Measurements from ENCODE around the gene AEBP1.

AEBP1 gene

DNA sequence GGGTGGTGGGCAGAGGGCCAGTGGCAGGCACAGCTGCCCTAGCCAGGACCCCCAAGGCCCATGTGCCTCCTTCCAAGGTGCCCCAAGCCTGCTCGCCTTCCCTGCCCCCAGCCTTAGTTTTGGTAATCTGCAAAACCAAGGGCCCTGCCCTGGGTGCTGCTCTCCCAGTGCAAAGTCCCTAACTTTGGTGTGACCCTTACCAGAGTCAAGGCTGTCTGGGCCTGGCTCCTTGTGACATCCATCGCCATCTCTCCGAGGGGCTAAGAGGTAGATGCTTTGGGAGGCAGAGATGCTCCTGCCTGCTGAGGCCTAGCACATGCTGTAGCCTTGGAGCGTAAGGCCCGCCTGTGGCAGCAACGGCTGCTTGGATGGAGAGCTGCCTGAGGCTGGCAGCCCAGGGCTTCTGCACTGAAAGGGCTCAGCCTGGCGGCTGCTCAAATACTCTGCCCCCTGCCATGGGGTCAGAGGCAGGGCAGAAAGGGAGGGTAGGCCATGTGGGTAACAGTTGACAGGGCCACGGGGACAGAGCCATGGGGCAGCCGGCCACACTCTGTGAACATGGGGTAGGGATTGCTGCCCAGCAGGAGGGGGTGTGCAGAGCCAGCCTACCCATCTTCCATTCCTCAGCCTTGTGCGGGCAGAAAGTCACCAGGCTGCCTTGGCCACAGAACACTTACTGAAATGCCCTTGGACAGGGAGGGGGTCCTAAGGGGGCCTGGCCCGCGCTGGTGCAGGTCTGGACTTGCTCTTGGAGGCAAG is 54.9 kb downstream of the AEBP1 start:
- DNase-seq: no peak

DNA sequence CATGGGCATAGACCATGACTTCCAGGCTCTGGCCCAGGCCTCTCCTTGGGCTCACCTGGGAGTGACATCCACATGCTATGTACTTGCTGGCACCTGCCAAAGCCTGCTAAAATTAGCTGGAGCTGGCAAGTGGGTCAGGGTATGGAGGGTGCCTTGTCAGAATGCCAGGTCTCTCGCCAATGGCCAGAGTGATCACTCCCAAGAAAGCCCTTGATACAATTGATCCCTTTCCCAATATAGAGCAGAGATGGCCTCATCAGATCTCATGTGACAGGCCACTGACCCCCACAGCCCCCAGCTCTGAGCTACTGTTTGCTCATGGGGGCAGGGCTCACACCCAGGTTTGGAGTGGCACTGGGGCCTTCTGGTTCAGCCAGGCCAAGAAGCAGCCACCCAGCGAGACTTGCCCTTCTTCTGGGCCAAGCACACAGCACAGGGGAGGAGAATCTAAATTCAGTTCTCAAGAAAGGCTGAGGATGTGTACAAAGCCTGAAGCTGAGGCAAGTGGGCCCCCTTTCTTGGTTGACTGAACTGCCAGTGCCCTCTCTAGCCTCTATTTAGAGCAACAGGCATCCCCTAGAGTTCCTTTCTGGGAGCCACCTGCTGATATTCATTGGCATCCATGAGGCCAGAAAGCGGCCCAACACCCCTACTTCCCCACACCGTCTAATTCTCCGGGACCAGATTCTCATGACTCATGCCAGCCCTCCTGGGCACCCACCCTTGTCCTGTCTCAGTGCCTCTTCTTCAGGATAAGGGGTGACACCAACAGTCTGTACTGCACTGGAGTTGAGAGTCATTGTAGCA is 55.9 kb downstream of the AEBP1 start:
- no peak for DNase-seq

DNA sequence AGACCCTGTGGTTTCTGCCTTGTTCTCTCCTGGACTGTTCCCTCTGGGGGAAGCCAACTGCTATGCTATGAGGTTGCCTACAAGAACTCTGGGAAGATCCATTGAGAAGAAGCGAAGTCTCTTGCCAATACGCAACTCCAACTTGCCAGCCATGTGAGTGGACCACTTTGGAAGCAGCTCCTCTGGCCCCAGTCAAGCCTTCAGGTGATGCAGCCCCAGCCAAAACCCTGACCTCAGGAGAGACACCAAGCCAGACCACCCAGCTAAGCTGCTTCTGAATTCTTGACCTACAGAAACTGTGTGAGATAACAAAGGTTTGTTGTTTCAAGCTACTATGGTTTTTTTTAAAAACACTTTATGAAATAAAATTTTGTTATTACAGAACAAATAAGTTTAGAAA is 57.2 kb downstream of the AEBP1 start:
- DNase-seq: no peak

DNA sequence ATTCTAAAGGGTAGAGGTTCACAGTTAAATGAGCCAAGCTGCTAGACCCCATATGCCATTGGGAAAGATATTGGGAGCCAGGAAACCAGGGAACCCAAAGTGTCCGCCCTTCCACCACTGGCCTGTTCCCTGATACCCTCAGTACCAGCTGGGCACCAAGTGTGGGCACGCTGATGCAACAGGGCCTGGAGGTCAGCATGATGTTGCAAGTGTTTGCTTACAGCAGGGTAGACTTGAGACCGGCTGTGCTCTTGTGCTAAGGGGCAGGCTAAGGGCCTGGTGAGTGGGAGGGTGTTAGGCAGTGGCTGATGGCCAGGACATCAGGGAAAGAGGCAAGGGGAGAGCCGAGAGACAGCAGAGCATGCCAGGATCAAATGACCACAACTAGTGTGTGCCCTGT is 58.0 kb downstream of the AEBP1 start:
- DNase-seq: no peak

DNA sequence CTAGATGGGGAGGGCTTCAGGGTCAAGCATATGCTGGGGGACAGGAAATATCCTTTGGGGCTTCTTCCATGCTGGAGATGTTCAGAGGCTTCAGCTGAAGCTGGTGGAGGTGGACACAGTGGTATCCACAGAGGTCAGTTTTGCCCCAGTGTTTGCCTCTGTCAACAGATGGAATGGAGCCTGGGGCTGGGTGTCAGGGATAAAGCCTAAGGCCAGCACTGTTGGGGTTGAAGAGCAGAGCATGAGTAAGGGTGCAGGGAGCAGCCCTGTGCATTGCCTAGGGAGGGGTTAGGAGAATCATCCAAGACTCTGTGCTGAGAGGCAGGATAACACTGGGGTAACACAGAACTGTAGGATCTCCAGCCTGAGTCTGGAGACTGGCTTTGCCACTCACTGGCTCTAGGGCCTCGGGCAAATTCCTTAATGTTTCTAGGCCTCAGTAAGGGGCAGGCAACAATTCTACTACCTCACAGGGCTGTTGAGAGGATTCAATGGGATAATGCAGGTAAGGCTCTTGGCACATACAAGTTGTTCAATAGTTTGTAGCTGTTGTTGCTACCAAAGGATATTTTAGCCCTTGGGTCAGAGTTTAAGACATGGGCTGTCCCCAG is 58.7 kb downstream of the AEBP1 start:
- DNase-seq: no peak

DNA sequence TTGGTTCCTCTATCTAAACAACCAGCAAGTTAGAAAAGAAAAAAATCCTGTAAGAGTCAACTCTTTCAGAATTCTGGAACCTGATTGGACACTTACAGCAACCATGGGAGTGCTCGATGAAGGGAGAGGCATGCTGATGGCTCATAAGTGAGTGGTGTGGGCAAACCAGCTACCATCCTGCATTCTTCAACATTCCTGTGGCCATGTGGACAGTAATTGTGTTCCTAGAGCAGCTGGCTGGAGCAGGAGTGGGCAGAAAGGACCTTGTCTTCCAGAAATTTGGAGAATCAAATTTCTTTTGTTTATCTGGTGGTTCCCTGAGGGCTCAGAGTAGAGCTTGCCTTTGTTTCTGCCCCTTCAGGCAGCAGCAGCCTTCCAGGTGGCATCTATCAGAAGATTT is 59.4 kb downstream of the AEBP1 start:
- peak; percentile 20 for DNase-seq
